Measurements from ENCODE around the gene SLC25A48. TPM values are rescaled to one million over a fixed set of nuclear protein-coding genes. Genes with fewer than 3 reads are reported as not detected.
"Not testable (repeated sequence)": the region's sequence is repeated elsewhere in the genome, so short reads cannot be mapped to it uniquely, and the experiment has no call there.

The SLC25A48 gene
- total and polyA plus RNA-seq, 2 of the 4 experiments (the other 2 are of a cell fraction), result not detected

GRCh38 chr5:135835766-135836165, 1.3 kb downstream of the SLC25A48 start:
- H3K14ac ChIP-seq (replicated peaks; ENCODE audit: low read depth, low read length), result no peak overlapping the region
- DNase-seq, result no peak
- H3K27me3 ChIP-seq (ENCODE audit: control insufficient read depth, insufficient read depth, low read length), result peaks cover 36% of the 10 kb centered on the region
- H3K9me1 ChIP-seq (ENCODE audit: insufficient read depth, low read length), result peaks cover 2% of the 10 kb centered on the region; the same call in 1 of the 2 replicates
- POLR2A ChIA-PET (ENCODE audit: unreplicated experiment), result no interaction called here
- no peaks in the 10 kb centered on the region for H4K20me1 ChIP-seq (ENCODE audit: insufficient read depth, low read length)
- TF ChIP-seq USF2 (IDR thresholded peaks at IDR 0.05; ENCODE audit: low read depth, low read length) (no peak), RAD21 (IDR thresholded peaks at IDR 0.05; ENCODE audit: low read length) (no peak), MAZ (IDR thresholded peaks at IDR 0.05; ENCODE audit: borderline replicate concordance, low read depth, low read length) (no peak), MAFK (IDR thresholded peaks at IDR 0.05; ENCODE audit: low read depth, low read length) (no peak), POLR2A (IDR thresholded peaks at IDR 0.05; ENCODE audit: low read depth, low read length) (no peak), MXI1 (IDR thresholded peaks at IDR 0.05; ENCODE audit: borderline replicate concordance, low read depth, low read length) (no peak), RFX5 (IDR thresholded peaks at IDR 0.05; ENCODE audit: low read depth, low read length) (no peak), CHD1 (IDR thresholded peaks at IDR 0.05; ENCODE audit: low read depth, low read length) (no peak)
- no peak overlapping the region for H4K91ac ChIP-seq (ENCODE audit: insufficient read depth, low read depth, low read length)
- no peak overlapping the region for H3K56ac ChIP-seq (ENCODE audit: extremely low read depth, insufficient read depth, low read length)
- no peaks in the 10 kb centered on the region for H3K36me3 ChIP-seq (ENCODE audit: control insufficient read depth, insufficient read depth, low read length)
- CTCF ChIA-PET, result no interaction called here
- no peak overlapping the region for H2BK15ac ChIP-seq (ENCODE audit: low read depth, low read length)
- no peak overlapping the region for H3K4me2 ChIP-seq (ENCODE audit: low read depth, low read length)
- no peak overlapping the region for H2BK5ac ChIP-seq (ENCODE audit: low read depth, low read length, poor library complexity, severe bottlenecking)
- no peak overlapping the region for H3K4ac ChIP-seq (ENCODE audit: low read depth, low read length)
- dilution Hi-C loops (cut with HindIII; ENCODE audit: low sequenced_read_pairs, unreplicated experiment), result no loop called here
- no TSS peak for BruUV-seq (replicated peaks)
- in situ Hi-C loops (cut with MboI; ENCODE audit: low sequenced_read_pairs), result loop anchor here (10.0 kb wide), 2 partner anchors 271 to 371 kb away; no protein-coding TSS in a partner anchor
- no peak for ATAC-seq (ENCODE audit: low read depth)
- no CpG with 5 or more reads among the region's 7 CpGs for WGBS, 2 experiments (ENCODE audit: extremely low coverage in 2 of 2, insufficient read length in 1 of 2)
- H3K18ac ChIP-seq (ENCODE audit: low read depth, low read length), result no peak overlapping the region
- intact Hi-C loops (cut with micrococcal nuclease), result no loop called here
- no peak overlapping the region for H3K27ac ChIP-seq (ENCODE audit: insufficient read depth, low read length)
- H4K8ac ChIP-seq (ENCODE audit: low read depth in 2 of 2, low read length in 2 of 2), result no peak overlapping the region
- H3K4me1 ChIP-seq (ENCODE audit: control insufficient read depth, insufficient read depth, low read length), result no peaks in the 10 kb centered on the region
- H3K4me3 ChIP-seq (ENCODE audit: insufficient read depth, low read depth, low read length), result no peak overlapping the region
- H4K5ac ChIP-seq (ENCODE audit: low read depth, low read length), result no peak overlapping the region
- H3K9ac ChIP-seq (ENCODE audit: low read depth, low read length), result no peak overlapping the region
- no peaks in the 10 kb centered on the region for H3K9me3 ChIP-seq (ENCODE audit: control insufficient read depth, insufficient read depth, low read length)
- H2AK9ac ChIP-seq (replicated peaks; ENCODE audit: low read depth, low read length, poor library complexity), result no peak overlapping the region
- no peaks in the 10 kb centered on the region for H3K79me1 ChIP-seq (ENCODE audit: low read depth in 1 of 2, low read length in 2 of 2)
- no peak overlapping the region for H2AK5ac ChIP-seq (ENCODE audit: low read depth, low read length)
- no peak overlapping the region for H2AFZ ChIP-seq (replicated peaks; ENCODE audit: low read length, poor library complexity)
- no peak overlapping the region for H3K23ac ChIP-seq (ENCODE audit: low read depth, low read length)
- H2BK120ac ChIP-seq (ENCODE audit: low read depth, low read length), result no peak overlapping the region
- no peak overlapping the region for H2BK20ac ChIP-seq (ENCODE audit: low read depth, low read length)

- H3K14ac ChIP-seq (replicated peaks; ENCODE audit: low read depth, low read length); H2AFZ ChIP-seq (replicated peaks; ENCODE audit: low read length, poor library complexity); BruUV-seq (replicated peaks); H4K5ac ChIP-seq (ENCODE audit: low read depth, low read length); DNase-seq; intact Hi-C loops (cut with micrococcal nuclease); H2BK15ac ChIP-seq (ENCODE audit: low read depth, low read length); H2BK5ac ChIP-seq (ENCODE audit: low read depth, low read length, poor library complexity, severe bottlenecking); H3K18ac ChIP-seq (ENCODE audit: low read depth, low read length); H3K4me1 ChIP-seq (ENCODE audit: control insufficient read depth, insufficient read depth, low read length); H3K9me1 ChIP-seq (ENCODE audit: insufficient read depth, low read length); POLR2A ChIA-PET (ENCODE audit: unreplicated experiment); H3K4me2 ChIP-seq (ENCODE audit: low read depth, low read length); H3K4me3 ChIP-seq (ENCODE audit: insufficient read depth, low read depth, low read length); ATAC-seq (ENCODE audit: low read depth); H3K36me3 ChIP-seq (ENCODE audit: control insufficient read depth, insufficient read depth, low read length); H3K27ac ChIP-seq (ENCODE audit: insufficient read depth, low read length); H3K56ac ChIP-seq (ENCODE audit: extremely low read depth, insufficient read depth, low read length); H4K91ac ChIP-seq (ENCODE audit: insufficient read depth, low read depth, low read length); H3K9ac ChIP-seq (ENCODE audit: low read depth, low read length); dilution Hi-C loops (cut with HindIII; ENCODE audit: low sequenced_read_pairs, unreplicated experiment); H3K4ac ChIP-seq (ENCODE audit: low read depth, low read length); H3K23ac ChIP-seq (ENCODE audit: low read depth, low read length); H2AK9ac ChIP-seq (replicated peaks; ENCODE audit: low read depth, low read length, poor library complexity); H2BK120ac ChIP-seq (ENCODE audit: low read depth, low read length); H3K79me1 ChIP-seq (ENCODE audit: low read depth in 1 of 2, low read length in 2 of 2); CTCF ChIA-PET; H4K8ac ChIP-seq (ENCODE audit: low read depth in 2 of 2, low read length in 2 of 2); H4K20me1 ChIP-seq (ENCODE audit: insufficient read depth, low read length); H3K9me3 ChIP-seq (ENCODE audit: control insufficient read depth, insufficient read depth, low read length); H2AK5ac ChIP-seq (ENCODE audit: low read depth, low read length); H2BK20ac ChIP-seq (ENCODE audit: low read depth, low read length): not testable (repeated sequence)
- in situ Hi-C loops (cut with MboI; ENCODE audit: low sequenced_read_pairs), result loop anchor here (10.0 kb wide), 2 partner anchors 274 to 374 kb away; no protein-coding TSS in a partner anchor
- peaks cover 23% of the 10 kb centered on the region for H3K27me3 ChIP-seq (ENCODE audit: control insufficient read depth, insufficient read depth, low read length)
Observed at GRCh38 chr5:135838395-135838794, 3.9 kb downstream of the SLC25A48 start.
